ENCODE measurements around the gene ANAPC2. TPM values are rescaled to one million over a fixed set of nuclear protein-coding genes. Genes with fewer than 3 reads are reported as not detected.

ANAPC2 gene
- total RNA-seq, 1 experiment from 2014 or later = 80.9 TPM

GRCh38 chr9:137188086-137188489, 272 bp downstream of the ANAPC2 start:
- Mint-ChIP-seq H3K36me3 (peaks cover 6% of the 10 kb centered on the region), H3K4me3 (peak overlapping the region; percentile 91), H3K4me1 (peaks cover 20% of the 10 kb centered on the region), H3K27me3 (ENCODE audit: low read depth) (no peaks in the 10 kb centered on the region; the same call in 1 of the 2 replicates), H3K9me3 (no peaks in the 10 kb centered on the region), H3K27ac (peak overlapping the region; percentile 86)
- POLR2A ChIA-PET = interaction anchor here (0.6 to 2.0 kb wide), 2 partner anchors 13 to 15 kb away, joined by 6 to 13 read pairs; partner anchors contain the start of gene TPRN
- no peak for TF ChIP-seq ZNF512 (CRISPR knock-in tag; IDR thresholded peaks at IDR 0.05; ENCODE audit: borderline replicate concordance)
- TF ChIP-seq SMAD3 (CRISPR knock-in tag; IDR thresholded peaks at IDR 0.05; ENCODE audit: borderline replicate concordance) = peak; percentile 64
- CTCF ChIA-PET = interaction anchor here (0.6 to 3.2 kb wide), 10 partner anchors 11 to 404 kb away, joined by 3 to 24 read pairs (median 6); partner anchors contain the start of genes CYSRT1, RNF224 and TPRN
- ATAC-seq = peak; percentile 4; the same call in 1 of the 2 replicates
- DNase-seq (ENCODE audit: low spot score) = no peak

GRCh38 chr9:137187386-137187785, 974 bp downstream of the ANAPC2 start:
- Mint-ChIP-seq H3K9me3 (no peaks in the 10 kb centered on the region), H3K4me1 (peaks cover 20% of the 10 kb centered on the region), H3K4me3 (peak overlapping the region; percentile 91), H3K27ac (peak overlapping the region; percentile 86), H3K27me3 (ENCODE audit: low read depth) (no peaks in the 10 kb centered on the region; the same call in 1 of the 2 replicates), H3K36me3 (peaks cover 6% of the 10 kb centered on the region)
- POLR2A ChIA-PET = interaction anchor here (0.6 to 2.0 kb wide), 2 partner anchors 13 to 16 kb away, joined by 6 to 13 read pairs; partner anchors contain the start of gene TPRN
- ATAC-seq = no peak
- CTCF ChIA-PET = interaction anchor here (1.0 to 1.8 kb wide), 3 partner anchors 11 to 58 kb away, joined by 3 to 6 read pairs (median 5); no protein-coding TSS in a partner anchor
- no peak for DNase-seq (ENCODE audit: low spot score)
- no peak for TF ChIP-seq PRDM15 (CRISPR knock-in tag; IDR thresholded peaks at IDR 0.05)
- no peak for TF ChIP-seq ZSCAN18 (CRISPR knock-in tag; IDR thresholded peaks at IDR 0.05)
- no peak for TF ChIP-seq FOXP4 (CRISPR knock-in tag; IDR thresholded peaks at IDR 0.05)
- TF ChIP-seq NR2C2 (CRISPR knock-in tag; IDR thresholded peaks at IDR 0.05) = no peak
- no peak for TF ChIP-seq GRHL2 (CRISPR knock-in tag; IDR thresholded peaks at IDR 0.05; ENCODE audit: insufficient replicate concordance, severe bottlenecking)
- no peak for TF ChIP-seq ZNF512 (CRISPR knock-in tag; IDR thresholded peaks at IDR 0.05; ENCODE audit: borderline replicate concordance)
- no peak for TF ChIP-seq ZBTB43 (CRISPR knock-in tag; IDR thresholded peaks at IDR 0.05)
- TF ChIP-seq TEAD4 (CRISPR knock-in tag; IDR thresholded peaks at IDR 0.05) = no peak
- no peak for TF ChIP-seq ZNF232 (CRISPR knock-in tag; IDR thresholded peaks at IDR 0.05)
- TF ChIP-seq ZNF416 (CRISPR knock-in tag; IDR thresholded peaks at IDR 0.05) = no peak
- no peak for TF ChIP-seq ARID4B (CRISPR knock-in tag; IDR thresholded peaks at IDR 0.05; ENCODE audit: borderline replicate concordance)
- TF ChIP-seq ZNF425 (CRISPR knock-in tag; conservative IDR thresholded peaks at IDR 0.05) = no peak
- no peak for TF ChIP-seq ATF1 (CRISPR knock-in tag; IDR thresholded peaks at IDR 0.05)

All from WTC11 (cell line).